Measurements from ENCODE around the gene SV2C.
A peak's percentile ranks its signal among the peaks of the same experiment; 100 is the strongest.
"Not testable (repeated sequence)": the region's sequence is repeated elsewhere in the genome, so short reads cannot be mapped to it uniquely, and the experiment has no call there.

The SV2C gene, protein sequence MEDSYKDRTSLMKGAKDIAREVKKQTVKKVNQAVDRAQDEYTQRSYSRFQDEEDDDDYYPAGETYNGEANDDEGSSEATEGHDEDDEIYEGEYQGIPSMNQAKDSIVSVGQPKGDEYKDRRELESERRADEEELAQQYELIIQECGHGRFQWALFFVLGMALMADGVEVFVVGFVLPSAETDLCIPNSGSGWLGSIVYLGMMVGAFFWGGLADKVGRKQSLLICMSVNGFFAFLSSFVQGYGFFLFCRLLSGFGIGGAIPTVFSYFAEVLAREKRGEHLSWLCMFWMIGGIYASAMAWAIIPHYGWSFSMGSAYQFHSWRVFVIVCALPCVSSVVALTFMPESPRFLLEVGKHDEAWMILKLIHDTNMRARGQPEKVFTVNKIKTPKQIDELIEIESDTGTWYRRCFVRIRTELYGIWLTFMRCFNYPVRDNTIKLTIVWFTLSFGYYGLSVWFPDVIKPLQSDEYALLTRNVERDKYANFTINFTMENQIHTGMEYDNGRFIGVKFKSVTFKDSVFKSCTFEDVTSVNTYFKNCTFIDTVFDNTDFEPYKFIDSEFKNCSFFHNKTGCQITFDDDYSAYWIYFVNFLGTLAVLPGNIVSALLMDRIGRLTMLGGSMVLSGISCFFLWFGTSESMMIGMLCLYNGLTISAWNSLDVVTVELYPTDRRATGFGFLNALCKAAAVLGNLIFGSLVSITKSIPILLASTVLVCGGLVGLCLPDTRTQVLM

DNA sequence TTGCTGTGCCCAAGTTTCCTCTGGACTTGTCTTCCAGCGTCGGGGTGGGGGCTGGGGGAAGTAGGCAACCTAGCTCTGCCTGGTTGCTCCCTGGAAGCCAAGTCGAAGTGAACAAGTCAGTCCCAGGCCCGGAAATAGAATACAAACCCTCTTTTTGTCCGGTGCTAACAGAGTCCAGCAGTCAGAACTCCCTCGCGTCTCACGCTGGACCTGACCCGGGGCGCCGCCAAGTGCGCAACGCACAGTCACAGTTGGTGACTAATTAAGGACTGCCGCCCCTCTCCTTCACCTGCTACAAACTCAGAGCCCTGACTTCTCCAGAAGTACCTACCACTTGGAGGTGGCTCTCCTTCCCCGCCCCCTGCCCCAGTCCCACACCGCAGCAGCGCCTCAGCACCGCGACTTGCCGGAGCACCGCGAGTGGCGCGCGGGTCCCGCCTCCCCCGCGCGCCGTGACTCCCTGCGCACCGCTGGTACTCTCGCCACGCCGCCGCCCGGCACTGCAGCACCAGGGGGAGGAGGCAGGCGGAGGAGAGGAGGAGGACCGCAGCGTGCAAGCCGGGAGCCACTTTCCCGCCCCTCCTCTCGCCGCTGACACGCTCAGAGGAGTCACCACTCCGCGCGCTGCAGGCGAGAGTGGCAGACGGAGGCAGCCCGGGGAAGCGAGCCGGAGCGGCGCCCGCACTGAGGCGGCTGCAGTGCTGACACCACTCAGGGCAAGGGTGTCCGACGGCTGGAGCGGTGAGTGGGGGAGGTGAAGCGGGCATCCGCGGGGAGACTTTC is at the start of gene SV2C:
SV2C (plus strand) TSS at position 612 of the 783 bp plus-strand sequence. CDS start 48,368 bp downstream, outside the sequence.
- peak; percentile 41 for DNase-seq (ENCODE audit: low spot score)

DNA sequence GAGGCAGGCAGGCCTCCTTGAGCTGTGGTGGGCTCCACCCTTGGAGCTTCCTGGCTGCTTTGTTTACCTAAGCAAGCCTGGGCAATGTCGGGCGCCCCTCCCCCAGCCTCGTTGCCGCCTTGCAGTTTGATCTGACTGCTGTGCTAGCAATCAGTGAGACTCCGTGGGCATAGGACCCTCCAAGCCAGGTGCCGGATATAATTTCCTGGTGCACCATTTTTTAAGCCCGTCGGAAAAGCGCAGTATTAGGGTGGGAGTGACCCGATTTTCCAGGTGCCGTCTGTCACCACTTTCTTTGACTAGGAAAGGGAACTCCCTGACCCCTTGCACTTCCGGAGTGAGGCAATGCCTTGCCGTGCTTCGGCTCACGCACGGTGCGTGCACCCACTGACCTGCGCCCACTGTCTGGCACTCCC is 45.4 kb upstream of the SV2C start:
- not testable (repeated sequence) for DNase-seq (ENCODE audit: low spot score)

DNA sequence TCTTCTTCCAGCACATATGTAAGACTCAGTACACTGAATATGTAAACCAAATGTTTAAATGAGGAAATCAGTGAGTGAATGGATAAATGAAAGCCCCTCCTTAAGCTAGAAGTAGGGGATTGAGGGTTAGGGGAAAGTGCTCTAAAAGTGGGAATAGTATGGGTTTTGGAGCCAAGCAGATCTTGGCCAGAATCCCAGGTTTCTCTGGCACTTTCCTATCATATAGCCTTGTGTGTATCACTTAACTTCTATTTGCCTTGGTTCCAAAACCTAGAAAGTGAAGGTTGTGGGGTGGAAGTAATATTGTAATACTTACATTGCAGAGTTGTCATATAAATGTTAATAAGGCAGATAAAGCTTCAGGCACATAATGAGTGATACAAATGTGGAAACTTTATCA is 45.0 kb upstream of the SV2C start:
- no peak for DNase-seq (ENCODE audit: low spot score)

DNA sequence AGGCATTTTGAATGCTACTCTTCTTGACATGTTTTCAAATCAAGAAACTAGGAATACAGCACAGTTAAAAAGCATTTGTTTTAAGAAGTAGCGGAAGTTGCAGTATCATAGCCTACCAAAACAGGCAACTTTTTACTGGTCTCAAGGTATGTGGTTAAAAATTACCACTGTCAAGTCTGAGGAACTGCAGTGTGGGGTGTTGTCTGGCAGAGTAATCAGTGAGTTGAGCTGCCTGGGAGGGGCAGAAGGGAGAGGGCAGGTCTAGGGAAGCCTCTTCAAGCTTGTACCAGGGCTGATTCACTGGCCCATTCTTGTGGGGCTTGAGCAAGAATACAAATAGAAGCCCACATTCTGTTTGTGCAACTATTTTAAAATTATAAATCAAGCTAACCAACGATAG is 42.4 kb upstream of the SV2C start:
- DNase-seq (ENCODE audit: low spot score) = no peak

DNA sequence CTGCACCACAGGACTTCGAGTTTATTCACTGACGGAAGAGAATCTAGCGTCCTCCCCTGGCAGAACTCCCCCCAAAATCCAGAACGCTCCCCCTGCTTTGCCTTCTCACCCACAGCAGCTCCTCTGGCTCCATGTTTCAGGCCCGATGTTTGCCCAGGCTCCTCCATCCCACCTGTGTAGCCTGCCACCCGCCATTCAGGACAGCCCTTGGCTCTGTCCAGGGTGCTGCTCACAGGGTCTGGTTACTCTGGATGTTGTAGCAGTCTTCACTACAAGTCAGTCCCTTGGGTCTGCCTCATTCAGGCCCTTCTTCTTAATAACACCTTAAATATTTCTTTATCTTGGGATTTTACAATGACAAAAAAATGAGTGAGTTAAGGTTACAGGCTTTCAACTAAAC is 41.3 kb upstream of the SV2C start:
- DNase-seq (ENCODE audit: low spot score) = no peak

DNA sequence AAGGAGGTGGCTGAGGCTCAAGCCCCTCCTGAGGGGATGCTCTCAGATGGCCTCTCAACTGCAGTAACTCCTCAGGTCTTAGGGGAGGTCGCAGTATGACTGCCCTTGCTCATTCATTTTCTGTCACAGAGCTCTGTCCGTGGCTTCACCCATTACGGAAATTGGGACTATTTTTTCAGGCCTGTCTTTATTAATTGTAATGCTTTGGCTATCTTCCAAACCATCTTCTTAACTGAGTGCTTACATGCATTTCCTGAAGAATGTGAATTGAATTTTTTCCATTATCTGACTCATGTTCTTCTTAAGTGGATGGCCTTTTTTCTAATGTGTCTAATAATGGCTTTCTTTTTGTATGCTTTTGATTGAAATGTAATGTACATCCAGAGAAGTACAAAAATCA is 36.4 kb upstream of the SV2C start:
- no peak for DNase-seq (ENCODE audit: low spot score)

GRCh38 chr5:76050134-76050533 is 33.0 kb upstream of the SV2C start:
- DNase-seq (ENCODE audit: low spot score) = no peak

GRCh38 chr5:76062502-76063041 is 20.6 kb upstream of the SV2C start:
- DNase-seq (ENCODE audit: low spot score) = no peak

DNA sequence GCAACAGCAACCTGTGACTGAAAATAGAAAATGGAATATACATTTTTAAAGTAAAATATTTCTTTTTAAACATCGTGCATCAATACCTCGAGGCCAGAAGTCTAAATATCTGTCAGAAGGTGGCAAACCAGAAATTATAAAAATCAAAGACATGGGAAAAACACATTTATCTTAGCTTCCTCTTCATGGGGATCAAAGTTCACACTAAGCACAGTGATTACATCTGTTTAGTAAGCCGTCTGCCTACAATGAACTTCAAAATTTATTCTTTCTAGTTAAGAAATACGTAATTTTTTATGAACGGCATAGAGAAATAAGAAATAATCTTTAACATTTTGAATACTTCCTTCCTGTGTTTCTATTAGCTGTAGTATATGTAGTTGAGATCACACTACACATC is 17.9 kb upstream of the SV2C start:
- DNase-seq (ENCODE audit: low spot score) = no peak

GRCh38 chr5:76069061-76069735 is 14.0 kb upstream of the SV2C start:
- no peak for DNase-seq (ENCODE audit: low spot score)

GRCh38 chr5:76074487-76075065 is 8.6 kb upstream of the SV2C start:
- DNase-seq (ENCODE audit: low spot score) = peak; percentile 32

- DNase-seq (ENCODE audit: low spot score) = no peak
Measured at GRCh38 chr5:76081811-76082771, 1.1 kb upstream of the SV2C start.

DNA sequence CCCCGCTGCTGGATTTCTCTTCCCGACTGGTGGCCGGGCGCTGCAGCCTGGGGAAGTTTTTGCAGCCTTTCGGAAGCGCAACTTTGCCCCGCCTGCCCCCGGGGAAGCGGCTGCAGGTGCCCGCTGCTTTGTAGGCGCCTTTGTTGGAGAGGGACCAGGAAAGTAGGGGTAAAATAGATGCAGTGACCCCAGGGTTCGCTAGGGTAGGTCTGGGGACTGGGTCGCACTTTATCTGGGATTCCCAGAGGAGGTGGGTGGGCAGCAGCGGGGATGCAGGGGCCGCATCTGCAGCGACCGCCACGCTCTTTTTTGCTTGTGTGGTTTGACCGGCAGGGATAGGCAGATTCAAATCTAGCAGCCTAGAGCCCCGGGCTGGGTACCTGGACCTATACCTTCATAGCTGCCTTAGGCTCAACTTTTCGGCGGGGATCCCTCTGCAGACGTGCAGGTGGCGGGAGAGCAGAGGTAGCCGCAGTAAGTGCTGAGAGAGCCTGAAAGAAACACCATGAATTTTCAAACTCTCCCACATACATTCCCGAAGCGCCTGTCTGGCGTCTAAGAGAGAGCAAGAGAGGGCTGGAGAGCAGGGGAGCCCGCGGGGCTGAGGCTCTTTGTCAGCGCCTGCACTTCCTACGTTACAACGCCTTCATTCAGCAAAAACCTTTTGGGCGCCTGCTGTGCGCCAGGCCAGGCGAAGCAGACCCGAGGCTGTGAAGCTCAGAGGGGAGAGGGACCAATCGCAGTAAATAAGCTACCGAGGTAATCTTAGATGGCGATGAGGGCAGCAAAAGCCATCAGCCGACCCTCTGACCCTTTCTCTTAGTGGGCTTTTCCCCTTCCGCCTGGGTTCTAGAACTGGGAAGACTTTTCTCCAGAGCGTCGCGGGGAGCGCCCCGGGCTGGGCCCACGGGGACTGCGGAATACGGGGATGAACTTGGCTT is 642 bp downstream of the SV2C start:
- DNase-seq (ENCODE audit: low spot score) = peak; percentile 10

DNA sequence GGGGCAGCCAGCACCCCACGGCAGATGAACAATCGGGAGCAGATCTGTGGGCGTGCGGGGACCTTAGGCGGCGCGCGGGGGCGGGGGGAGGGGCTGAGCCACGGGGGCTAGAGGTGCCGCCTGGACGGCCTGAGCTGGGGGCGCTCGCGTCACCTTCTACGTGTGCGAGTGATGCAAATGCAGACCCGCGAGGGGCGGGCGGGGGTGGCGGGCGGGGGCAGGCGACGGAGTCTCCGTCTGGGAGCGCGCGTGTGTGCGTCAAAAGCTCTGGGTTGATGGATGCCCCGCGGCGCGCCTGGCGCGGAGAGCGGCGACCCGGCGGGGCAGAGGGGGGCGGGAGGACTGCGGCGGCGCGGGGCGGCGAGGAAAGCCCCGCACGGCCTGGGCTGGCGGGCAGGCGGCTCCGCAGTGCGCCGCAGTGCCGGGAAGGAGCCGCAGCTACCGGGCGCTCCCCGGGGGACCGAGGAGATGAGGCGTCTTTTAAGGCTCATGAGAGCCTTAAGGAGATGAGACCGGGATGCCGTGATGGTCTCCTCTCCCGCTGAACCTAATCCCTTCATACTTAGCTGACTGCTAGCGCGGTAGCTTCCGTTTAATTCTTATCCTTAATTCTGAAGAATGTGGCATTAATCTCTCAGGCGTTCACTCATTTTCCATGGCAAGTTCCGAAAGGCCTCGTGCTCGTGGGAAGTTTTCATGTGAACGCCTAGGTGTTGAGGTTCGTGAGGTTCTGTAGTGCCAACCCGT is 1.5 kb downstream of the SV2C start:
- DNase-seq (ENCODE audit: low spot score) = no peak

DNA sequence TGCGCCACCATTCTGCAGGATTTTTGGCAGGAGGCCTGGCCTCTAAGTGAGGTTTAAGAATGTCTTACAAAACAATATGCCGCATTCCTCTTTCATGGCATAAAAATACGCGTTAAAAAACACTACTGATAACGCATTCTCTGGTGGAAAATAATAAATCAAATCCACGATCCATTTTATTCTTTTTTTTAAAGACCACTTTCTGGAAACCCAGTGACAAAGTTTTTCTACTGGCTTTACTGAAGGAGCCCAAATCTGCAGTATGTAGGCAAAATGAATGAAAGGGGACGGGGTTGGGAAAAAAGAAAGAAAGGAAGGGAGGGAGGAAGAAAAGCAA is 2.0 kb downstream of the SV2C start:
- DNase-seq (ENCODE audit: low spot score) = no peak

GRCh38 chr5:76086095-76086494 is 2.9 kb downstream of the SV2C start:
- DNase-seq (ENCODE audit: low spot score) = no peak

DNA sequence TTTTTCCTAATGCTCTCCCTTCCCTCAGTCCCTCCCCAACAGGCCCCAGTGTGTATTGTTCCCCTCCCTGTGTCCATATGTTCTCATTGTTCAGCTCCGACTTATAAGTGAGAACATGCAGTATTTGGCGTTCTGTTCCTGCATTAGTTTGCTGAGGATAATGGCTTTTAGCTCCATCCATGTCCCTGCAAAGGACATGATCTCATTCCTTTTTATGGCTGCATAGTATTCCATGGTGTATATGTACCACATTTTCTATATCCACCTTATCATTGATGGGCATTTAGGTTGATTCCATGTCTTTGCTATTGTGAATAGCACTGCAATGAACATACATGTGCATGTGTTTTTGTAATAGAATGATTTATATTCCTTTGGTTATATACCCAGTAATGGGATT is 6.0 kb downstream of the SV2C start:
- DNase-seq (ENCODE audit: low spot score) = not testable (repeated sequence)

DNA sequence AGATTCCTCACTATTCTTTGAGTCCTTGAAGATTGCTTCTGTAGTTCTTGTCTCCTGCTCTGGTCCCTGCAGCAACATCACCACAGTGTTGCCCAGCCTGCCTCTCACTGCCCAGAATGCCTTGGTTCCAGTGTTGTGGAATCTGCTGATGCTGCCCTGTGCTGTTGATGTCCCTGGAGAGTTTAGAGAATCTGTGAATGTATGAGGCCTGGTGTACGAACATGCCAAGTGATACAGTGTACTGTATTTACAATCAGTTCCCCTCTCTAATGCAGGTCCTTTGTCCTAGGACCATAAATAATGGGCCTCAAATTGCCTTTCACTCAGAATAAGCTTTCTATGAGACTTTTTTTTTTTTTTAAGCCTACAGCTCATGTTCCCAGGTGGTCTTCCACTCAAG is 8.2 kb downstream of the SV2C start:
- DNase-seq (ENCODE audit: low spot score) = no peak

Measured in activated CD4-positive, alpha-beta T cell treated with anti-CD3 and anti-CD28 coated beads, Interleukin-2, Interleukin-4, amounts not matched to agents 100 ng/mL and 50 ng/mL, durations not matched to agents 16 hours and 8 hours (primary cell).